ENCODE measurements around the gene JPH4.
"Not testable (repeated sequence)": the region's sequence is repeated elsewhere in the genome, so short reads cannot be mapped to it uniquely, and the experiment has no call there.

The JPH4 gene

GRCh38 chr14:23544511-23545447, 33.8 kb downstream of the JPH4 start:
- DNase-seq, result peak; percentile 72

GRCh38 chr14:23543403-23543802, 35.2 kb downstream of the JPH4 start:
- DNase-seq, result no peak

- no peak for DNase-seq
Observed at GRCh38 chr14:23542261-23542660, 36.3 kb downstream of the JPH4 start.

GRCh38 chr14:23540141-23540469, 38.5 kb downstream of the JPH4 start:
- no peak for DNase-seq

GRCh38 chr14:23539248-23540140, 39.1 kb downstream of the JPH4 start:
- peak; percentile 40 for DNase-seq

GRCh38 chr14:23538785-23539184, 39.8 kb downstream of the JPH4 start:
- DNase-seq, result peak; percentile 27

GRCh38 chr14:23538050-23538718, 40.4 kb downstream of the JPH4 start:
- DNase-seq, result no peak

GRCh38 chr14:23537351-23538049, 41.1 kb downstream of the JPH4 start:
- no peak for DNase-seq

- DNase-seq, result not testable (repeated sequence)
Observed at GRCh38 chr14:23536906-23537305, 41.7 kb downstream of the JPH4 start.

- DNase-seq, result no peak
Observed at GRCh38 chr14:23536494-23536893, 42.1 kb downstream of the JPH4 start.

GRCh38 chr14:23535943-23536342, 42.6 kb downstream of the JPH4 start:
- DNase-seq, result no peak

- DNase-seq, result no peak
Observed at GRCh38 chr14:23533652-23534435, 44.7 kb downstream of the JPH4 start.

GRCh38 chr14:23532658-23533057, 45.9 kb downstream of the JPH4 start:
- no peak for DNase-seq

GRCh38 chr14:23531391-23531790, 47.2 kb downstream of the JPH4 start:
- no peak for DNase-seq

- no peak for DNase-seq
Observed at GRCh38 chr14:23530375-23531055, 48.1 kb downstream of the JPH4 start.

GRCh38 chr14:23529016-23529415, 49.6 kb downstream of the JPH4 start:
- DNase-seq, result no peak

- no peak for DNase-seq
Observed at GRCh38 chr14:23528555-23528954, 50.0 kb downstream of the JPH4 start.

GRCh38 chr14:23525611-23526010, 53.0 kb downstream of the JPH4 start:
- DNase-seq, result no peak

GRCh38 chr14:23524954-23525353, 53.6 kb downstream of the JPH4 start:
- DNase-seq, result no peak

GRCh38 chr14:23523229-23524016, 55.2 kb downstream of the JPH4 start:
- DNase-seq, result no peak
